Caco-2 (cell line): ENCODE data around the gene MTMR10. TPM values are rescaled to one million over a fixed set of nuclear protein-coding genes. Genes with fewer than 3 reads are reported as not detected.
A peak's percentile ranks its signal among the peaks of the same experiment; 100 is the strongest.

Experiments used
- BruUV-seq: library from RNA; stranded (reverse); fragments of 400-500 nt; replicated peaks from 2 replicates; lab custom pipeline; 2021; lab: Mats Ljungman, UMichigan
- CTCF ChIA-PET: fragments of 300-600 bp; sonication (Branson Sonifier 250); formaldehyde crosslinking; loops from one replicate; lab custom pipeline; 2022; ENCODE audit warnings: antibody characterized with exemption; lab: Charles Lee
- POLR2A ChIA-PET: fragments of 300-600 bp; sonication (Branson Sonifier 250); formaldehyde crosslinking; loops from one replicate; lab custom pipeline; 2022; ENCODE audit warnings: antibody characterized with exemption; lab: Charles Lee
- DNase-seq, 2 experiments: peaks; one replicate each; pipeline versions ENCODE4 v3.0.0 to v3.0.0-alpha.2; 2020 to 2022
- H3K27me3 ChIP-seq: replicated peaks from 2 replicates; pipeline ENCODE4 v1.6.0; 2011; ENCODE audit warnings: low read length; ENCODE audit not compliant: control insufficient read depth, insufficient read depth
- H3K36me3 ChIP-seq: 2 replicates; pipeline ENCODE4 v1.5.1; 2011; ENCODE audit warnings: low read length; ENCODE audit not compliant: control insufficient read depth, insufficient read depth
- H3K4me1 ChIP-seq: fragments of 250-450 bp; sonication (Bioruptor Pico); 2 replicates; pipeline ENCODE4 v1.5.1; 2020; ENCODE audit warnings: mild to moderate bottlenecking
- H3K4me3 ChIP-seq: 2 replicates; pipeline ENCODE4 v1.5.1; 2011; ENCODE audit warnings: low read depth, mild to moderate bottlenecking, control low read depth, low read length
- H3K9me3 ChIP-seq: fragments of 250-450 bp; sonication (Bioruptor Pico); 2 replicates; pipeline ENCODE4 v1.5.1; 2020; ENCODE audit warnings: mild to moderate bottlenecking, moderate library complexity
- H3K27ac Mint-ChIP-seq: one replicate; pipeline ENCODE4 v1.8.0; 2022; ENCODE audit warnings: mixed read lengths; ENCODE audit not compliant: unreplicated experiment
- H3K27me3 Mint-ChIP-seq: one replicate; pipeline ENCODE4 v1.8.0; 2022; ENCODE audit warnings: mixed read lengths; ENCODE audit not compliant: insufficient read depth, unreplicated experiment
- H3K36me3 Mint-ChIP-seq: one replicate; pipeline ENCODE4 v1.8.0; 2022; ENCODE audit warnings: mild to moderate bottlenecking, mixed read lengths; ENCODE audit not compliant: insufficient read depth, unreplicated experiment
- H3K4me1 Mint-ChIP-seq: one replicate; pipeline ENCODE4 v1.8.0; 2022; ENCODE audit warnings: low read depth, mixed read lengths; ENCODE audit not compliant: unreplicated experiment
- H3K4me3 Mint-ChIP-seq: one replicate; pipeline ENCODE4 v1.8.0; 2022; ENCODE audit warnings: mild to moderate bottlenecking, moderate library complexity, mixed read lengths; ENCODE audit not compliant: unreplicated experiment
- H3K9me3 Mint-ChIP-seq: one replicate; pipeline ENCODE4 v1.8.0; 2022; ENCODE audit warnings: mixed read lengths; ENCODE audit not compliant: unreplicated experiment
- intact Hi-C: fragments of 100-400 bp; cut with micrococcal nuclease; formaldehyde crosslinking; loops from one replicate; pipeline ENCODE4 v1.10.0; 2022; ENCODE audit not compliant: unreplicated experiment
- total RNA-seq: library from RNA; stranded (reverse); gene quantifications from 2 replicates; pipeline ENCODE4 v1.2.3, GENCODE V29; 2022
- TF ChIP-seq, protein P1 (sequence below), 2 experiments: fragments of 200-600 bp in 1 of 2; IDR thresholded peaks; 1 replicate in 1 of 2; 2 replicates in 1 of 2; pipeline versions ENCODE4 v1.5.1 to v1.8.0; 2011 to 2022; ENCODE audit warnings: antibody characterized with exemption in 1 of 2, control low read depth in 1 of 2, inconsistent platforms in 1 of 2, low read depth in 1 of 2, low read length in 1 of 2, mild to moderate bottlenecking in 1 of 2, moderate library complexity in 1 of 2; ENCODE audit not compliant: insufficient read depth in 1 of 2, severe bottlenecking in 1 of 2, unreplicated experiment in 1 of 2

Gene MTMR10
- total RNA-seq, 1 experiment from 2014 or later, result 33.2 TPM

GRCh38 chr15:31039961-31040360, 48.5 kb upstream of the MTMR10 start:
- TF ChIP-seq, protein P1, sequence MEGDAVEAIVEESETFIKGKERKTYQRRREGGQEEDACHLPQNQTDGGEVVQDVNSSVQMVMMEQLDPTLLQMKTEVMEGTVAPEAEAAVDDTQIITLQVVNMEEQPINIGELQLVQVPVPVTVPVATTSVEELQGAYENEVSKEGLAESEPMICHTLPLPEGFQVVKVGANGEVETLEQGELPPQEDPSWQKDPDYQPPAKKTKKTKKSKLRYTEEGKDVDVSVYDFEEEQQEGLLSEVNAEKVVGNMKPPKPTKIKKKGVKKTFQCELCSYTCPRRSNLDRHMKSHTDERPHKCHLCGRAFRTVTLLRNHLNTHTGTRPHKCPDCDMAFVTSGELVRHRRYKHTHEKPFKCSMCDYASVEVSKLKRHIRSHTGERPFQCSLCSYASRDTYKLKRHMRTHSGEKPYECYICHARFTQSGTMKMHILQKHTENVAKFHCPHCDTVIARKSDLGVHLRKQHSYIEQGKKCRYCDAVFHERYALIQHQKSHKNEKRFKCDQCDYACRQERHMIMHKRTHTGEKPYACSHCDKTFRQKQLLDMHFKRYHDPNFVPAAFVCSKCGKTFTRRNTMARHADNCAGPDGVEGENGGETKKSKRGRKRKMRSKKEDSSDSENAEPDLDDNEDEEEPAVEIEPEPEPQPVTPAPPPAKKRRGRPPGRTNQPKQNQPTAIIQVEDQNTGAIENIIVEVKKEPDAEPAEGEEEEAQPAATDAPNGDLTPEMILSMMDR (IDR thresholded peaks at IDR 0.05; ENCODE audit: insufficient read depth in 1 of 2, low read depth in 1 of 2, low read length in 1 of 2, severe bottlenecking in 1 of 2, unreplicated experiment in 1 of 2), result no peak
- H3K4me1 ChIP-seq, result no peaks in the 10 kb centered on the region
- H3K36me3 ChIP-seq, result no peaks in the 10 kb centered on the region
- no peaks in the 10 kb centered on the region for H3K9me3 ChIP-seq
- H3K27me3 ChIP-seq, result no peaks in the 10 kb centered on the region
- H3K4me1 Mint-ChIP-seq, result no peaks in the 10 kb centered on the region
- intact Hi-C loops, result no loop called here
- BruUV-seq, result no TSS peak
- no peak overlapping the region for H3K4me3 ChIP-seq
- H3K4me3 Mint-ChIP-seq, result no peak overlapping the region
- no peak for DNase-seq
- no peaks in the 10 kb centered on the region for H3K27me3 Mint-ChIP-seq
- H3K36me3 Mint-ChIP-seq, result no peaks in the 10 kb centered on the region
- no peaks in the 10 kb centered on the region for H3K9me3 Mint-ChIP-seq
- H3K27ac Mint-ChIP-seq, result peak overlapping the region; percentile 30
- ChIA-PET POLR2A (interaction anchor here (0.9 kb wide), 1 partner anchor 15 kb away, joined by 3 read pairs; no protein-coding TSS in a partner anchor), CTCF (no interaction called here)

DNA sequence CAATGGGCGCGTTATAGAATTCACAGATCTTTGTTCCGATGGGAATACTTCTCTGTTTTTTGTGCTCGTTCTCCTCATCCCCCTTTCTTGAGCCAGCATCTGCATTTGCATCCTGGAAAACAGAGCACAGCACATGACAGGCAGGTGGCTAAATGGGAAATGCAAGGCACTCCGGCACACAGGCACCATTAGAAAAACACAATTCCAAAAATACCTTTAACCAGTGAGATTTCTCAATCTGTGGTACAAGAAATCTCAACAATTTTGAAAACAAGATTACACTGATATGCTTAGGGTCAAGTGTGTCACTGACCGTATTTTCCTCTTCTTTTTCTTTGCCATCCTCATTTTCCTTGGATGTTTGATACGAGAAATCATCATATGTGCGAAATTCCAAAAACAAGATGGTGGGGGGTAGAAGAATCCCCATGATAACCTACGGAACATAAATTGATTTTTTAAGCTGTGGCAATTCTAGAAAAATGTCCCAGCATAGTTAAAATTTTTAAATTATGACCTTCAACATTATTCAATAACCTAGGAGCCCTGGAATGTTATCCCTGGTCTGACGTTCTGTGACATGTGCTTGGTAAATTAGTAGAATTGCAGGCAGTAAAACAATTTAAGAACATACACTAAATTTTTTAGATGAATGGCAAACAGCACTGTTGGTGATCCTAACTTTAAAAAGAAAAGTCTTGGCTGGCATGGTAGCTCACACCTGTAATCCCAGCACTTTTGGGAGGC, 46.5 kb upstream of the MTMR10 start:
- Mint-ChIP-seq H3K27me3 (no peaks in the 10 kb centered on the region), H3K4me1 (peaks cover 19% of the 10 kb centered on the region), H3K9me3 (no peaks in the 10 kb centered on the region), H3K27ac (no peak overlapping the region), H3K36me3 (no peaks in the 10 kb centered on the region), H3K4me3 (no peak overlapping the region)
- intact Hi-C loops, result no loop called here
- BruUV-seq, result no TSS peak
- ChIA-PET CTCF (no interaction called here), POLR2A (no interaction called here)
- H3K4me3 ChIP-seq, result no peak overlapping the region
- H3K9me3 ChIP-seq, result no peaks in the 10 kb centered on the region
- no peaks in the 10 kb centered on the region for H3K27me3 ChIP-seq
- no peaks in the 10 kb centered on the region for H3K36me3 ChIP-seq
- H3K4me1 ChIP-seq, result peaks cover 18% of the 10 kb centered on the region
- no peak for DNase-seq
- TF ChIP-seq, protein P1 (IDR thresholded peaks at IDR 0.05; ENCODE audit: insufficient read depth in 1 of 2, low read depth in 1 of 2, low read length in 1 of 2, severe bottlenecking in 1 of 2, unreplicated experiment in 1 of 2), result no peak

GRCh38 chr15:31036783-31037182, 45.4 kb upstream of the MTMR10 start:
- peaks cover 18% of the 10 kb centered on the region for H3K4me1 ChIP-seq
- no peaks in the 10 kb centered on the region for H3K36me3 ChIP-seq
- Mint-ChIP-seq H3K36me3 (no peaks in the 10 kb centered on the region), H3K4me3 (no peak overlapping the region), H3K9me3 (no peaks in the 10 kb centered on the region), H3K27ac (no peak overlapping the region), H3K4me1 (peaks cover 21% of the 10 kb centered on the region), H3K27me3 (no peaks in the 10 kb centered on the region)
- BruUV-seq, result no TSS peak
- CTCF ChIA-PET, result no interaction called here
- POLR2A ChIA-PET, result no interaction called here
- H3K27me3 ChIP-seq, result no peaks in the 10 kb centered on the region
- DNase-seq, result no peak
- intact Hi-C loops, result no loop called here
- no peaks in the 10 kb centered on the region for H3K9me3 ChIP-seq
- TF ChIP-seq, protein P1 (IDR thresholded peaks at IDR 0.05; ENCODE audit: insufficient read depth in 1 of 2, low read depth in 1 of 2, low read length in 1 of 2, severe bottlenecking in 1 of 2, unreplicated experiment in 1 of 2), result no peak
- H3K4me3 ChIP-seq, result no peak overlapping the region
